ENCODE data around the gene CAPZB.

The CAPZB gene

GRCh38 chr1:19418503-19418971 lies 66.8 kb downstream of the CAPZB start:
- in situ Hi-C loops (cut with MboI; ENCODE audit: low pct_unique_long_range_greater_than_20kb, low sequenced_read_pairs, unreplicated experiment) = no loop called here
- TF ChIP-seq CTCF (IDR thresholded peaks at IDR 0.05; ENCODE audit: extremely low read depth, insufficient read depth, missing control alignments) = no peak
- DNase-seq (ENCODE audit: low spot score) = no peak

DNA sequence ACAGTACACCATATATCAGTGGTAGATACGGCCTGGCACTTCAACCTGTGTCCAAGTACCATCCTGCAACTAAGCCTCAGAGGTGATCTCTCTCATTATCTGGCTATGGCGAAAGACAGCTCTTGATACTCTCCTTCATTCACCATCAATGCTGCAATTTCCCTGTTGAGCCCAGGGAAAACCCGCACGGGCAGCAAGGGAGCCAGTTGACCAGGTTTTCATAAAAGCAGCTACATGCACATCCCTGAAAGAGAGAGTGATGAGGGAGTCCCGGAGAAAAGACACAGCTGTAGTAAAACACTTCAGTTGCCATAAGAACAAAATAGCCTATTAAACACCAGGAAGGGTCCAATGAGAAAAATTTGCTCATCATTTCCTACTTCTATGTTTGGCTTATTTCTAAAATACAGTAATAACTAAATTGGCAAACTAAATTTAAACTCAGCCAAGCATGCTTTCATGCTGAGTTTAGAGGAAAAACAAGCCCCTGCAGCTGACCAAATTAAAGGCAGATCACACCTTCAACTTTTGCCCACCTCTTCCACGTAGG lies 68.3 kb downstream of the CAPZB start:
- TF ChIP-seq CTCF (IDR thresholded peaks at IDR 0.05; ENCODE audit: extremely low read depth, insufficient read depth, missing control alignments) = no peak
- in situ Hi-C loops (cut with MboI; ENCODE audit: low pct_unique_long_range_greater_than_20kb, low sequenced_read_pairs, unreplicated experiment) = no loop called here
- DNase-seq (ENCODE audit: low spot score) = no peak

GRCh38 chr1:19416145-19416544 lies 69.2 kb downstream of the CAPZB start:
- in situ Hi-C loops (cut with MboI; ENCODE audit: low pct_unique_long_range_greater_than_20kb, low sequenced_read_pairs, unreplicated experiment) = no loop called here
- TF ChIP-seq CTCF (IDR thresholded peaks at IDR 0.05; ENCODE audit: extremely low read depth, insufficient read depth, missing control alignments) = no peak
- no peak for DNase-seq (ENCODE audit: low spot score)

GRCh38 chr1:19414515-19415121 lies 70.7 kb downstream of the CAPZB start:
- TF ChIP-seq CTCF (IDR thresholded peaks at IDR 0.05; ENCODE audit: extremely low read depth, insufficient read depth, missing control alignments) = no peak
- DNase-seq (ENCODE audit: low spot score) = no peak
- in situ Hi-C loops (cut with MboI; ENCODE audit: low pct_unique_long_range_greater_than_20kb, low sequenced_read_pairs, unreplicated experiment) = no loop called here

DNA sequence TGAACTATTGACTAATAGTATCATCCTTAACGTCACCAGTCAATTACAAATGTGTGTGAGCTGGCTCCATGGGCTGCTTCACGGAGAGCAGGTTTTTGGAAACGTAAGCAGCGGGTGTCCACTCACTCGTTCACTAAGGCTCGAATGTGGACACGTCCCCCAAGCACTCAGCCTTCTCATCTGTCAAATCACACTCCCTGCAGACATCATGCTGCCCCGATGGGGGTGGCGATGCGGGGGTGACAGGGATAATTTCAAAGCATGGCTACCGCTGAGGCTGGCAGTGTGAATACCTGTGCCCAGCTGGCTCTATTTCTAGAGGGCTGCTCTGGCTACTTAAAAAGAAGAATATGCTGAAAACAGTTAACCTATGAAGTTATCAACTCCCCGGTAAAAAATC lies 71.3 kb downstream of the CAPZB start:
- in situ Hi-C loops (cut with MboI; ENCODE audit: low pct_unique_long_range_greater_than_20kb, low sequenced_read_pairs, unreplicated experiment) = no loop called here
- DNase-seq (ENCODE audit: low spot score) = no peak
- TF ChIP-seq CTCF (IDR thresholded peaks at IDR 0.05; ENCODE audit: extremely low read depth, insufficient read depth, missing control alignments) = no peak

- in situ Hi-C loops (cut with MboI; ENCODE audit: low pct_unique_long_range_greater_than_20kb, low sequenced_read_pairs, unreplicated experiment) = no loop called here
- no peak for TF ChIP-seq CTCF (IDR thresholded peaks at IDR 0.05; ENCODE audit: extremely low read depth, insufficient read depth, missing control alignments)
- DNase-seq (ENCODE audit: low spot score) = no peak
Observed at GRCh38 chr1:19412654-19413053, 72.7 kb downstream of the CAPZB start.

Measured in GM13977 (cell line).